H1 (cell line): ENCODE results near the gene LCN12. TPM values are rescaled to one million over a fixed set of nuclear protein-coding genes. Genes with fewer than 3 reads are reported as not detected.

Experiments
- ASH2L ChIP-seq: fragments of 200-600, 300-600 bp; sonication (generic); IDR thresholded peaks from one replicate; pipeline ENCODE4 v1.7.1; 2017; ENCODE audit warnings: low read length
- CBX8 ChIP-seq: fragments of 300-800, 300-1000 bp; sonication (generic); IDR thresholded peaks from 2 replicates; pipeline ENCODE4 v1.7.1; 2016; ENCODE audit warnings: low read depth, low read length, borderline replicate concordance
- CHD7 ChIP-seq: fragments of 300-600 bp; sonication (generic); IDR thresholded peaks from 2 replicates; pipeline ENCODE4 v1.7.1; 2012; ENCODE audit warnings: low read length, moderate library complexity, mild to moderate bottlenecking, inconsistent platforms; ENCODE audit not compliant: insufficient replicate concordance
- CREB1 ChIP-seq: IDR thresholded peaks from 2 replicates; pipeline ENCODE4 v1.6.1; 2012; ENCODE audit warnings: inconsistent platforms
- FOSL1 ChIP-seq: IDR thresholded peaks from 2 replicates; pipeline ENCODE4 v1.6.1; 2011; ENCODE audit warnings: mild to moderate bottlenecking, low read depth, low read length, moderate library complexity; ENCODE audit not compliant: insufficient read depth
- HDAC6 ChIP-seq: IDR thresholded peaks from one replicate; pipeline ENCODE4 v1.7.1; 2012; ENCODE audit warnings: low read depth, mild to moderate bottlenecking, inconsistent platforms, low read length, moderate library complexity
- JUN ChIP-seq: IDR thresholded peaks from 2 replicates; pipeline ENCODE4 v1.6.1; 2011; ENCODE audit warnings: low read depth, mild to moderate bottlenecking, improper control_type of control experiment, low read length
- KDM5A ChIP-seq: fragments of 200-600 bp; IDR thresholded peaks from 2 replicates; pipeline ENCODE4 v1.7.1; 2012; ENCODE audit warnings: mild to moderate bottlenecking, low read length, inconsistent platforms, mixed read lengths
- POU5F1 ChIP-seq: IDR thresholded peaks from 2 replicates; pipeline ENCODE4 v1.6.1; 2011; ENCODE audit warnings: low read depth, mild to moderate bottlenecking, low read length, moderate library complexity
- TAF1 ChIP-seq: IDR thresholded peaks from 2 replicates; pipeline ENCODE4 v1.6.1; 2011; ENCODE audit warnings: mild to moderate bottlenecking, low read depth, low read length
- TAF7 ChIP-seq: optimal IDR thresholded peaks from 2 replicates; pipeline ENCODE3; 2011; ENCODE audit warnings: low read depth, mild to moderate bottlenecking, inconsistent platforms, low read length, moderate library complexity, borderline replicate concordance
- TBP ChIP-seq: IDR thresholded peaks from 2 replicates; pipeline ENCODE4 v1.6.1; 2011; ENCODE audit warnings: low read depth, low read length, improper control_type of control experiment
- TCF12 ChIP-seq: IDR thresholded peaks from 2 replicates; pipeline ENCODE4 v1.6.1; 2011; ENCODE audit warnings: low read depth, mild to moderate bottlenecking, low read length
- polyA plus RNA-seq, 7 experiments: library from polyadenylated mRNA; depleted of rRNA in 3 of 7; stranded (reverse) in 5 of 7; unstranded in 2 of 7; fragments of >200 nt in 5 of 7; fragments of 200-250 nt in 2 of 7; gene quantifications; 1 replicate in 5 of 7; 2 replicates in 1 of 7; 4 replicates in 1 of 7; pipeline versions ENCODE4 v1.2.1 to v1.2.3, GENCODE V29; 2011 to 2013; ENCODE audit warnings: missing spikeins in 2 of 7, mixed read lengths in 2 of 7
- total RNA-seq: library from RNA; stranded (reverse); fragmentation: NEBNext Ultra II Directional; extraction: Animal tissue kit (Norgen Biotek cat#: 25700); gene quantifications from 2 replicates; pipeline ENCODE4 v1.2.1, GENCODE V29; 2021

The LCN12 gene
- total and polyA plus RNA-seq, 2 of the 8 experiments (the other 6 are each of a cell fraction or from before 2014, with no cell fraction given) = 1.1 to 1.7 TPM

GRCh38 chr9:136939996-136940525 is 12.0 kb upstream of the LCN12 start (continued):
- TF ChIP-seq CHD7 = no peak
- no peak for TF ChIP-seq TCF12
- TF ChIP-seq POU5F1 = no peak
- no peak for TF ChIP-seq FOSL1
- no peak for TF ChIP-seq HDAC6
- TF ChIP-seq TAF1 = no peak
- TF ChIP-seq TAF7 = no peak
- TF ChIP-seq KDM5A = no peak
- no peak for TF ChIP-seq CREB1
- TF ChIP-seq JUN = no peak
- no peak for TF ChIP-seq ASH2L
- no peak for TF ChIP-seq TBP
- TF ChIP-seq CBX8 = no peak
